ENCODE data around the gene ALDH3B2.

GRCh38 chr11:67656278-67656922, 18.0 kb downstream of the ALDH3B2 start:
- TF ChIP-seq, protein P1, sequence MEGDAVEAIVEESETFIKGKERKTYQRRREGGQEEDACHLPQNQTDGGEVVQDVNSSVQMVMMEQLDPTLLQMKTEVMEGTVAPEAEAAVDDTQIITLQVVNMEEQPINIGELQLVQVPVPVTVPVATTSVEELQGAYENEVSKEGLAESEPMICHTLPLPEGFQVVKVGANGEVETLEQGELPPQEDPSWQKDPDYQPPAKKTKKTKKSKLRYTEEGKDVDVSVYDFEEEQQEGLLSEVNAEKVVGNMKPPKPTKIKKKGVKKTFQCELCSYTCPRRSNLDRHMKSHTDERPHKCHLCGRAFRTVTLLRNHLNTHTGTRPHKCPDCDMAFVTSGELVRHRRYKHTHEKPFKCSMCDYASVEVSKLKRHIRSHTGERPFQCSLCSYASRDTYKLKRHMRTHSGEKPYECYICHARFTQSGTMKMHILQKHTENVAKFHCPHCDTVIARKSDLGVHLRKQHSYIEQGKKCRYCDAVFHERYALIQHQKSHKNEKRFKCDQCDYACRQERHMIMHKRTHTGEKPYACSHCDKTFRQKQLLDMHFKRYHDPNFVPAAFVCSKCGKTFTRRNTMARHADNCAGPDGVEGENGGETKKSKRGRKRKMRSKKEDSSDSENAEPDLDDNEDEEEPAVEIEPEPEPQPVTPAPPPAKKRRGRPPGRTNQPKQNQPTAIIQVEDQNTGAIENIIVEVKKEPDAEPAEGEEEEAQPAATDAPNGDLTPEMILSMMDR (conservative IDR thresholded peaks at IDR 0.05), result no peak
- no peak for TF ChIP-seq ZFX (IDR thresholded peaks at IDR 0.05)

All from C4-2B (cell line).